Hypothalamus (tissue), 51 donors: ENCODE results near the gene LRMDA.

ENCODE experiments used
- DNase-seq, 51 donors: peaks; one replicate each; lab custom pipeline; 2025; lab: John Stamatoyannopoulos, UW

LRMDA gene

DNA sequence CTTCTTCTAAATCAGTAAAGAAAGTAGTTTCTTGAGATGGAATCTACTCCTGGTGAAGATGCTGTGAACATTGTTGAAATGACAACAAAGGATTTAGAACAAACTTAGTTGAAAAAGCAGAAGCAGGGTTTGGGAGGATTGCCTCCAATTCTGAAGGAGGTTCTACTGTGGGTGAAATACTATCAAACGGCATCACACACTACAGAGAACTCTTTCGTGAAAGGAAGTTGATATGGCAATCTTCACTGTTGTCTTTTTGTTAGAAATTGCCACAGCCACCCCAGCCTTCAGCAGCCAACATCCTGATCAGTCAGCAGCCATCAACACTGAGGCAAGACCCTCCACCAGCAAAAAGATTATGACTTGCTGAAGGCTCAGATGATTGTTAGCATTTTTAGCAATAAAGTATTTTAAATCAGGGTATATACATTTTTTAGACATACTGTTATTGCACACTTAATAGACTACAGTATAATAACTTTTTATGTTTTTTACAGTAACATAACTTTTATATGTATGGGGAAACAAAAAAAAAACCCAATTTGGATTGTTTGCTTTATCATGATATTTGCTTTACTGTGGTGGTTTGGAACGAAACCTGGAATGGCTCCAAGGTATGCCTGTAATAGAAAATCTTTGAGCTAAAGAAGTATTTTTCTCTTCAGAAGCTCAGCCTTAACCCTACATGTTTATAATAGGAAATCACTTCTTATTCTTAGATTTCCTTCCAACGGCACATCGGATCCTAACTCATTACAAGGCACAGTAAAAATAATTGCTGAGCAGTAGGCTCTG is 257.3 kb downstream of the LRMDA start:
- DNase-seq: no peak

DNA sequence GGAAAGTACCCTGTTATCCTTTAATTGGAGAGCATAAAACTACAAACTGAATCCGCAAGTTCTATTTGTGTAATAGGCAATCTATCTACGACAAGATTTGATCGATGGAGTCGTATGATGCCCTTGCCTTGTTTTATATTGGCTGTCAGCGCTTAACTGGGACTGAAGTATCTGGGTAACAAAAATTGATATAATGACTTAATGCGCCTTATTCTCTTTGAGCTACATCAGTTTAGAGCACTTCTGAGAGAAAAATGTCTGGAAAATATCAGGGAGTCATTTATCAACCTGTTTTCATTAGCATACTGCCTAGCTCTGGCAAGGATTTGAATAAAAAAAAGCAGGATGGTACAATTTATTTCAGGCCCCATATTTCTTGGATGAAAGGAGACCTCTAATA is 262.1 kb downstream of the LRMDA start:
- no peak for DNase-seq

DNA sequence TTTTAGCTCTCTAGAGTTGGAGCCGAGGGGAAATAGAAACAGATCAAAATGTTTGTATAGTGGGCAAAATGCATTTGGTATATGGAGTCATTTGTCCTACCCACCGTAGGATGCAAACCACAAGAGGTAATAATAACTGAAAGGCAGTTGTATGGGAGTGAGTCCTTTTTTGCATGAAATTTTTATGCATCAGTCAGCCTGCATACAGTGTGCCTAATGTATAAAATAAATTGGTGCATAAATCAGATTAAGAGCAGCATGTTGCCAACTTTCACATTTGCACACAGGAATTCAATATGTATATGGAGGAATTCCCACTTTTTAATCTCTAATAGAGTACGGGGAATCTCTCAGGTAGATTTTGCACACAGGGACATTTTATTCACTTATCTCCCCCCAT is 262.8 kb downstream of the LRMDA start:
- DNase-seq: no peak

DNA sequence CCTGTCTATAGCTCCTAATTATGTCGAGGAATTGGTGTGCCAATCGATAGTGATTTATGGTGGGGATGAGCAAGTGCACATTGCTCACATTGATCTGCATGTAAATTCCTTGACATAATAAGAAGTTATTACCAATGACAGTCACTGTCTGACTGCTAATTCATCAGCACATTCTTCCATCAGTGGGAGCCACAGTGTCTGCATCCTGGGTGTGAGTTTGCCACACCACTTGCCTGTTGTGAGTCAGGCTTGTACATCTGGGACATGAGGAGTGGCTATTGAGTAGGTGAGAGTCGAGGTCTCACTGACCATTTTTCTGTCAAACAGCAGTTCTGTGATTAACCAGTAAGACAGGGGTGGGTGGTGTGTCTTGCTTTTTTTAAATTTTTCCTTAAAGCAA is 263.4 kb downstream of the LRMDA start:
- no peak for DNase-seq

DNA sequence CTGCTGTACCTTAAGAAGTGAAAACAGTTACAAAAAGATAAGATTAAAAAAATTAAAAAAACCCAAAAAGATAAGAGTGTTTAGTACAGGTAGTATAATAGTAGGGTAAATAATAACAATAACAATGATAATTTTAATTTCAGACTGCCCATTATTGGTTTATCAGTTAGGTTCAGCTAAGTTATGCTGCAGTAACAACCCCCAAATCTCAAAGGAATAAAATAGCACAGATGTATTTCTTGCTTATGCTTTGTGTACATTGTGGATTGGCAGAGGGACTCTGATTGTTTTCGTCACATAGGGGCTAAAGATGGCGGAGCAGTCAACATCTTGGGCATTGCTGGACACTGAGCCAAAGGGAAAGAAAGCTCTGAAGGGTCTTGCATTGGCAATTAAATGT is 264.6 kb downstream of the LRMDA start:
- no peak for DNase-seq

DNA sequence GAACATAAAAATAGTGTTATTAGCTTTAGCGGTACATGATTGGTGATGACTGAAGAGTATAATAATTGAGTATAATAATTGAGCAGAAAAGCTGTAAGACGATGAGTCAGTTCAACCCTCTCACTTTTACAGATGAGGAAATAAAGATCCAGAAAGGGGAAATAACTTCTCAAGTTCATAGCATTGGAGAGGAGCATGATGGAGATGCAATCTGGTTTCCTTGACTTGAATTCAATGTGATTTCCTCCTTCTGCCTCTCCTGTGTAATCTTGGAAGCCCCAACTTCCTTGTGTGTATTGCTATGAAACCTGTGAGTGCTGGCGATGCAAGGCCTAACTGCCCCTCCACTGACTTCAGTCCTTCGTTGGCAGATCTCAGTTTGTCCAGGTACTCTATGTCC is 265.1 kb downstream of the LRMDA start:
- no peak for DNase-seq

DNA sequence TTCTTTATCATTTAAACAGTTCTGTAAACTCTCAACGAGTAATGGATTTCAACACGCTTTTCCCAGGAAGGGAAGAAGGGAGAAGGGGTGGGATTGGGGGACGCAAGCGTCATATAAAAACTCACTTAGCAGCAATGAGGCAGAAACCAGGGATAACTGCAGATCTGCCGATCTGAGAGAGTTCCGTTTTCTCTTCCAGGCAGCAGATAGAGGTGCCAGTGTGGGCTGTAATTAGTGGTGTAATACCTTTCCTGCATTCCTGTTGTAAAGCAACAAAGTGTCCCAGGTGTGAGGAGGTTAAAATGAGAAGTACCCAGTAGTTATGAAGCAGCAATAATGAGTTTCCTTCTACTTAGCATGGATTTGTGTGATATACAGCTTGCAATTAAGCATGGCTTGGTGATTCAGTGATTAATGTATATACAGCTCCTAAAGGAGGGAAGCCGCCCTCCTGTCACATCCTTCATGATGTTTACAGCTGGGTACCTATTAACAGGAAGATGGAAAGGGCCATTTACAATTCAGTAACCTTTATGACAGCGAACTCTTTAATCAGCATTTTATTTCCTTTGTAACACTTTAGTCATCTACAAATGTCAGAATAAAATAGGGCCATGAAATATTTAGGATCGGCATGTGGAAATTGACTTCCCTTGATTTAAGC is 271.9 kb downstream of the LRMDA start:
- DNase-seq: no peak

DNA sequence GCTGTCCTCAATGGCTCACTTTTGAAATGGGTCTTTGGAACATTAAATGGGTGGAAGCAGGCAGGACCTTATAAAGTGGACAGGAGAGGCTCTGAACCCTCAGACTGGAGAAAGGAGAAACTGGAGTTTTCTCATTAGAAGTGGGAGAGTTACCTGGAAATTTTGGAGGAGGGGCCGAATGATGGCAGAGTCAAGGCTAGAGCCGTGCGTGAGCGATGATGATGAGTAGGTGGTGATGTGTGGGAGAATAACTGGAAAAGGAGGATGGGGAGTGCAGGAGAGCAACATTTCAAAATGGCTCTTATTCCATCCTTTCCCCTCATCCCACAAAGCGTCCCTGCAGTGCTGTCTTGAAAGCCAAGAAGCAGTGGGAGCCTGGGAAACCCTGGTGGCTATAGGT is 274.0 kb downstream of the LRMDA start:
- no peak for DNase-seq

DNA sequence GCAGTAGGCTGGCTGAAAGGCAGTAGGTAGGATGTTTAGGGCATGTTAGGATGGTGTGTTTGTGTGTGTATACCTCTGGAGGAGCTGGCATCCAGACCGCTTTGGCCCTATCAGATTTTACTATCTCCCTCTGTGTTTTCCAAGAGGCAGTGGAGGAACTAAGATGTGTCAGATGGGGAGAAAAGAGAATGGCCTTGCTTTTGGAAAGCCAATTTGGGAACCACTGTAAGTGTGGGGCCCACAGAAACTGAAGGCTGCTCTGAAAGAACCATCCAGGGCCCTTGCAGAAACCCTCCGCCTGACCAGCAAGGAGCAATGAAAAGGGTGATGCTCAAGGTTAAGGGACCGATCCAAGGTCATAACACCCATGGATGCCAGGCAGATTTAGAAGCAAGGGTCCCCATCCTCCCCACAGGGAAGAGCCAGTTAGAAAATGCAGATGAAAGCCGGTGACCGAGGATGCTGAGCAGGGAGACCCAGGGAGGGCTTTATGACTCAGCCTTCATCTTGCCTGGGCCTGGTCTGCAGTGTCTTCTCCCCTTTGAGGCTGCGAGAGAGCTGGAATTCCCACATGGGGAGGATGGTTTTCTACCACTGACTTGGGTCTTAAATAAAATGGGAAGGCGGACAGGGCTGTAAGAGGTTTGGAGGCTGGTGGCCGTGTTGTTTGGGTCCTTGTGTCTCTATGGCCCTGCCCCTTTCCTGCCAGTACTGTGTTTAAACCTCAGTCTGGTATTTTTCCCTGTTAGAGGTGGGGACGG is 275.8 kb downstream of the LRMDA start:
- no peak for DNase-seq

DNA sequence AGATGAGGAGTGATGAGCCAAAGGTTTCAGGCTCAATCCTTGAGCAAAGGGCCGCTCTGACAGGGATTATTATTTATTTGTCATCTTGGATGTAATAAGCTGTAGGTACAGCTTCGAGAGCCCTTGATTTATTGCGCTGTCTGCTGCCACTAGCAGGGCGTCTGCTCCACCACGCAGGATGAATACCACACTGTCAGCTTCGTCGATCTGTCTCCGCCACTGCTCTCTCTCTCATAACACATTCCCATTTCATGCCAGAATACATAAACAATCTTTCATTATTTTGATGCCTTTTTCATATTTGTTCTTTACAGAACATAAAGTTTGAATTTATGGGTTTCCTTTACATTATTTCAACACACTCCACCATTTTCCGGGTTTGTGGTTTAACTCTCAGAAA is 276.6 kb downstream of the LRMDA start:
- no peak for DNase-seq

DNA sequence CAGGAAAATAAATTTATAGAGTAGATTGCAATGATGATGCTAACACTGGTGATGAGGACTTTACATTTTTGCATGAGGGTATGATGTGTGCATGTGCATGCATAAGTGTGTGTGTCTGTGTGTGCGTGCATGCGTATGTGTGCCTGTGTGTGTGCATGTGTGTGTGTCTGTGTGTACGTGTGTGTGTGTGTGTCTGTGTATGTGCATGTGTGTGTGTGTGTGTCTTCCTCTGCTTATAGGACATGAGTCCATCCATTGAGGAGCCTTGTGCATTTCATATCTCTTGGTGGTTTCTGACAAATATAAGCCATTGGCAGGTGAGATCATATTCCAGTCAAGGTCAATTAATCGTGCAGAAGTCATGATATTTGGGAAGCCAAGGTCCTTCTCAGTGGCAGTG is 277.8 kb downstream of the LRMDA start:
- DNase-seq: no peak

DNA sequence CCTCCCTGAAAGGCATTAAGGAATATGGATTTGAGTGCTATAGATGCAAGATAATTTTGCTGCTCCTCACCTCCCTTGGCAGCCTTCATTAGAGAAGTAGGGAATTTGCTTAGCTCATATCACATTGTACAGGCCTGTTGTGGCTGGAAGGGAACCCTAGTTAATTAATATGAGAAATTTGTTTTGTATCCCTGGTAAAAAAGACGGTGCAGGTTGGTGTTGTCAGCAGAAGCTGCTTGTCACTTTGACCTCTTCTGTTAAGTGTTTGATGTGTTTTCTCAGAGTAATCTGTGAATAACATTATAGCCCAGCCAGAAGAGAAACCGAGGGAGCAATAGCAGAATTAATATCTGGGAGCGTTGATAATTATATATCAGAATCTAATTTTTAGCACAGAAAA is 278.4 kb downstream of the LRMDA start:
- no peak for DNase-seq

DNA sequence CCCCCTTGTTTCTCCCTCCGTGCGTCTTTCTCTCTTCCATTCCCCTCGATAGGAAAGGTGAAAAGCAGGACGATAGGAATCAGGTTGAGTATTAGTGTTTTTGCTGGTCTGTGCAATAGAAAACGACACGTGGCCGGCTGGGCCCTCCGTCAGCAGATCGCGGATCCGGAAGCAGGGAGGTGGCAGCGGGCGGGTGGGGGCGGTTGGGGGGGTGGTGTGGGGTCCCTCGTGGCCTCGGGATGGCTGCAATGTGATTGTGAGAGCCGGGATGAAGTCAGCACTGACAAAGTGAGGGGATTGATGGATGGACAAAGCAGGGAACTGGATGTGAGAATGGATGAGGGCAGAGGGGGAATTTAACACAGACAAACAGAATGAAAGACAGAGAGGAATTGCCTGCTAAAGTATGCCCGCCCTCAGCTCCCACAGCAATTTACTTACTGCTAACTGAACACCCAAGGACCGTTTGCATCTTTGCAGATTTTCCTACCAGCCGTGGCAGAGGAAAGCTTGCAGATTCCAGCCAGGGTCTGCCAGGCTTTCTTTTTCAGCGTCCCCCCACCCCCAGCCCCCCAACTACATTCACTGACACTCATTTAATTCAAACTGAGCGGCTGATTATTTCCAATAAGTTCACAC is 280.9 kb downstream of the LRMDA start:
- peak in 44 of 51 donors; percentile 1 to 60 (median 22) for DNase-seq

DNA sequence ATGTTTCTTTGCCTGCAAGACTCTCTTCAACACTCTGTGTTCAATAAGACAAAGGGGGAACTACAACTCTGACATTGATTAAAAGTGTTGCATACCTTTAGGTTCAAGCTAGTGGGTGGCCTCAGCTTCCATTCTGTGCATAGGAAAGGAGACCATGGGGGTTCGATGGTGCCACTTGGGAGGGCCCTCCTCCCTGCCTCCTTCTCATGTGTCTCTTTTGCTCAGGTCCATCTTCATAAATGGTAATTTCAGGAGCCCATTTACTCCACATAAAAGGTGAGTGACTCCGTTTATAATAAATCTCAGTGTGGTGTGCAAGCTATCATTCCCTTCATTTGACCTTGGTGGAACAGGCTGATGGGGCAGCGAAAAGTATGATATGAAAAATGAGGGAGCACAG is 285.1 kb downstream of the LRMDA start:
- DNase-seq: no peak

DNA sequence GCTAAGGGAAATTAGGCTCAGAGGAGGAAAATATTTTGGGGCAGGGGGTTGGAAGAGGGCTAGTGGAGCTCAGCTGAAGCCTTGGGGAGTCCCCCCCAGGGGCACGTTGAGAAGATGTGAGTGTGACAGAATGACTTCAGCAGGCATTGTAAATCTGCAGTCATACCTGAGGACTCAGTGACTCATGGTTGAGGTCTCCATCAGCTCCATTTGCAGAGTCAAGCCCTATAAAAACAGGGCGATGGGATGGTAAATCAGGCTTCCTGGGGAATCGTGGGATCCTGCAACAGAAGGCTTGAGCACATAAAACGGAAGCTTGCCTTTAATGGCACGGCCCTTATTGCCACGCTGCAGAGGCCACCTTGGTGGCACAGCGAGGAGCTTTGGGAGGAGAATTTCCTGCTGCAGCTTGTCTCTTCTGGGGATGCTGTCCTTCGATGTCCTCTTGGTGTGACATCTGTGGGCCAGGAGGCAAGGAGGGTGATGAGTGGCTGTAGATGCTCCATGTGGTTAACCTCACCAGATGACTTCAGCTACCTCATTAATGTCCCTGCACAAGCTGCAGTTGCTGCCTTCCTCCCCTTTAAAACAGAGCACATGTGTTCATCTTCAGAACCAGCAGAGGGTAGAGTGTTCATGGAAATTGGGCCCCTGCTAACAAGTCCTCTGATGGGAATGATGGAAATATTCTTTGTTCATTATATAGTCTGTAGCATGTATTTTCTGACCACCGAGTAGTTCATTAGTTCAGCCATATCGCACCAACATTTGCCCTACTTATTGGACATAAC is 285.9 kb downstream of the LRMDA start:
- DNase-seq: no peak

DNA sequence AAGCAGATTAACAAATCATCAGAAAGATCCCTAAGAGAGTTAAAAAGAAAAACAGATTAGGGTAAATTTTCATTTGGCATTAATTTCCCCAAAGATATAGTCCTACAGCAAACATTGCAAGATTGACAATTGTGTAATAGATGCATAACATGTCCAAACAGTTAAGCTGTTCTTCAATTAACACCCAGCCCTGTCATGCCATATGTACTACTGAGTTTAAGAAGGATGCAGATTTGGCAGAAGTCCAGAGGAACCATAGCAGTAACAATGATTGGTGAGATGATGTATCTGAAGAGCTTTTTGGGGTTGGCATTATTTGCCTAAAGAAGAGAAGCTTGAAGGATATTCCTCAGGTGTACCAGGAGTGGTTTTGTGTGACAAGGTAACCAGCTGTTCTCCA is 287.6 kb downstream of the LRMDA start:
- DNase-seq: no peak

DNA sequence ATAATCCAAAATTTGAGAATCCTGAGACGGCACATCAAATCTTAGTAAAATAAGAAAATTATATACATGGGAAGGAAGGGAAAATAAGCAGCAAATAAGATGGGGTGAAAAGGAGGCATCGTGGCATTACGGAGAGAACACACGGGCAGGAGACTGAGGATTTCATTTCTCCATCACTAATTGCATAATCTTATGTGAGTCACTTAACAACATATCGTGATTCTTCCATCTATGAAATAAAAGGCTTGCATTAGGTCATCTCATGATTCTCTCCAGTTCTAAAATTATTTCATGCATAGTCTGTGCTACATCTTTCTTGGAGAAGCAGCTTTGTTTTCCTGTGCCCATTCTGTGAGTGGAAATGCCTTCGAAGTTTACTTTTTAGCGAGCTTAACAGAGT is 288.7 kb downstream of the LRMDA start:
- DNase-seq: no peak

DNA sequence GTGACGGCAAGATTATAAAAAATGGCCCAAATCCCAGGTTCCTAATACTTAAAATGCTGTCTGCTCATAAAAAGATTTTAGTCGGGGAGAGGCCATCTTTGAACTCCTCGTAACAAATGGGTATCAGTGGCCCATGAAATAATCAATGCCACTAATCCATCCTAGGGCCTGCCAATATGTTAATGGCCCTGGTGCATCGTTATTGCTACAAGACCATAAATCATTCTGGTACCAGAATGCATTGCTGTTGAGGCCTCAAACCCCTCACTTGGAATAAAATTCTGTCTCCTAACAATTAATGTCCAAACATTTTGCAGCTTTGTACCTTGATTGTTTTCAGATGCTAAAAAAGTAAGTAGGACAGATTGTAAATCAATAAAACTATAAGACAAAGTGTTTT is 290.6 kb downstream of the LRMDA start:
- no peak for DNase-seq

DNA sequence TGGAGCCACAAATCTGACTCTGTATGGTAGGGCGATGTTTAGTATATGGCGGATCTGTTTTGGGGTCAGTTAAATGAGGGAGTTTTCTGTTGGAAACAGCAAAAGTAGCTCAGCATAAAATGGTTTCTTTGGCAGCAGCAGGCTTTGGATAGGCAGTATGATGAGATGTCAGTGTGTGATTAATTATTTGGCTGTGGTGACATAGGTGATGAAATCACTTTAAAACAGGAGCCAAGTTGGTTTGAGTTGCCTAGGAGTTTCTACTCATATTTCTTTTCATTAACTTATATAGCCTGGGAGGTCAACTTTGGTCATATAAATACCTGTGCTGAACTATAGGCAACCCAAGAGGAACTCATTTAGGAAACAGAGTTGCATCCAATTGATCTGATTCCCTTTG is 291.2 kb downstream of the LRMDA start:
- no peak for DNase-seq

DNA sequence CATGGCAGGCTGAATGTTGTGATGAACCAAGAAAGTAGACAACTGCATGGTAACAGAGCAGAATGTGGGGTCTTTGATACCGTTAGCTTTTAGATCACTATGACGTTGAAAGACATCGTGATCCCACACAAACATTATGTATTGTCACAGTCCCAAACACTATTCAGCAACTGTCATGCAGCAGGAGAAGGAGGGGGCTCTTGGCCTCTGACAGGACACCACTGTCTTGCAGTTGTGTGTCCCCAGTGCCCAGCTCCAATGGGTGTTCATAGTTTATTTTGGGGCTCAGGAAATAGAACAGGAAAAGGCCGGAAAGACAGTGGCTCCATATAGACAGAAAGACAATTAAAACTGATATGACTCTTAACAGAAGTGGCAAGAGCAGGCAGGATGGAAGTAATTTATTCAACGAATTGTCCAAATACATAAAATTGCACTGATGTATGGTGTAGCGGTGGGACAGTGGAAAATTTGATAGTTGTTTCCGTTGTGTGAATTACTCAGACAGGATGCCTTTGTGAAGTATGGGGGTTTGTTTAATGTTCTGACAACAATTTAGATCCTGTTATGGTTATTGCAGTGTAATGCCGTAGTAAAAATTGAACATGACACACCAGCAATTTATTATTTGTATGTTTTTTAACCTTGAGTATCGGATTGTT is 292.0 kb downstream of the LRMDA start:
- no peak for DNase-seq
